Lower leg skin (tissue), 4 donors: Measurements from ENCODE around the gene CD1D. TPM values are rescaled to one million over a fixed set of nuclear protein-coding genes. Genes with fewer than 3 reads are reported as not detected.

Experiments
- DNase-seq, 2 donors: peaks; one replicate each; pipeline ENCODE4 v3.0.0-alpha.2; 2019; ENCODE audit warnings: low spot score in 2 of 2
- H3K4me3 ChIP-seq: fragments of 200-600 bp; sonication (generic); 2 replicates; pipeline ENCODE4 v1.5.1; 2017; ENCODE audit warnings: mild to moderate bottlenecking, low read depth; ENCODE audit not compliant: poor library complexity, severe bottlenecking
- POLR2A ChIP-seq, 2 donors: fragments of 450-650 bp; IDR thresholded peaks; one replicate each; pipeline ENCODE4 v1.6.1; 2016 to 2017; ENCODE audit warnings: antibody characterized with exemption in 2 of 2, mild to moderate bottlenecking in 1 of 2, moderate library complexity in 1 of 2
- WGBS, 2 donors: methylation state at CpG; one replicate each; pipeline ENCODE4 v1.1.5; 2018; 5-methylcytosine and 5-hydroxymethylcytosine counted together
- intact Hi-C: fragments of 100-400 bp; cut with DNase I; formaldehyde crosslinking; loops from one replicate; pipeline ENCODE4 v1.15.0; 2023; ENCODE audit warnings: low total_unique reads
- total RNA-seq, 4 donors: library from RNA; depleted of rRNA; stranded (reverse); fragments of >200 nt; gene quantifications; one replicate each; pipeline ENCODE4 v1.1.0, GENCODE V29; 2016
- TF ChIP-seq, protein P1 (sequence below), 3 donors: fragments of 450-650 bp; IDR thresholded peaks; one replicate each; pipeline ENCODE4 v1.5.1; 2016; ENCODE audit warnings: antibody characterized with exemption in 3 of 3, mild to moderate bottlenecking in 3 of 3, moderate library complexity in 2 of 3

CD1D gene
- total RNA-seq, 4 donors from 2014 or later = 0.12 to 0.46 (median 0.36) TPM; not detected in 1

DNA sequence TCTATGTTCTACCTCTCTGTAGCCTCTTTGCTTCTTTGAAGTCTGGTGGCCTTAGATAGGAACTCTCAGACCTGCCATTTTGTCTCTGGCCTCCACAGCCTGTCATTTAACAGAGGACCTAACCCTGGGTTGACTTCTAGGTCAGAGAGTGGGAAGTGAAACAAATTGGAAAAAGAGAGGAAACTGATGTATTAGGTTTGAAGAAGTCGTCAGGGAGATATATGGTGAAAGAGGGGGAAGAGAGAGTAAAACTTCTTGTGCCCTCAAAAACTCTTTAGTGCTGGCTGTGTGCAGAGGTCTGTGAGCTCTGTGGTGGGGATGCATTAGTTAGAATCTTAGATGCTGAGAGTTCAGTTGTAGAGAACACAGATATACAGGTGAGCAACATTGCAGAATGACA lies 30.2 kb upstream of the CD1D start:
- no peak overlapping the region for H3K4me3 ChIP-seq
- no peak for DNase-seq
- intact Hi-C loops = no loop called here
- TF ChIP-seq, protein P1, sequence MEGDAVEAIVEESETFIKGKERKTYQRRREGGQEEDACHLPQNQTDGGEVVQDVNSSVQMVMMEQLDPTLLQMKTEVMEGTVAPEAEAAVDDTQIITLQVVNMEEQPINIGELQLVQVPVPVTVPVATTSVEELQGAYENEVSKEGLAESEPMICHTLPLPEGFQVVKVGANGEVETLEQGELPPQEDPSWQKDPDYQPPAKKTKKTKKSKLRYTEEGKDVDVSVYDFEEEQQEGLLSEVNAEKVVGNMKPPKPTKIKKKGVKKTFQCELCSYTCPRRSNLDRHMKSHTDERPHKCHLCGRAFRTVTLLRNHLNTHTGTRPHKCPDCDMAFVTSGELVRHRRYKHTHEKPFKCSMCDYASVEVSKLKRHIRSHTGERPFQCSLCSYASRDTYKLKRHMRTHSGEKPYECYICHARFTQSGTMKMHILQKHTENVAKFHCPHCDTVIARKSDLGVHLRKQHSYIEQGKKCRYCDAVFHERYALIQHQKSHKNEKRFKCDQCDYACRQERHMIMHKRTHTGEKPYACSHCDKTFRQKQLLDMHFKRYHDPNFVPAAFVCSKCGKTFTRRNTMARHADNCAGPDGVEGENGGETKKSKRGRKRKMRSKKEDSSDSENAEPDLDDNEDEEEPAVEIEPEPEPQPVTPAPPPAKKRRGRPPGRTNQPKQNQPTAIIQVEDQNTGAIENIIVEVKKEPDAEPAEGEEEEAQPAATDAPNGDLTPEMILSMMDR (IDR thresholded peaks at IDR 0.05) = no peak
- TF ChIP-seq POLR2A (IDR thresholded peaks at IDR 0.05) = no peak
- 76 to 83% methylated on average over 1 of the region's 1 CpG for WGBS, 2 donors

DNA sequence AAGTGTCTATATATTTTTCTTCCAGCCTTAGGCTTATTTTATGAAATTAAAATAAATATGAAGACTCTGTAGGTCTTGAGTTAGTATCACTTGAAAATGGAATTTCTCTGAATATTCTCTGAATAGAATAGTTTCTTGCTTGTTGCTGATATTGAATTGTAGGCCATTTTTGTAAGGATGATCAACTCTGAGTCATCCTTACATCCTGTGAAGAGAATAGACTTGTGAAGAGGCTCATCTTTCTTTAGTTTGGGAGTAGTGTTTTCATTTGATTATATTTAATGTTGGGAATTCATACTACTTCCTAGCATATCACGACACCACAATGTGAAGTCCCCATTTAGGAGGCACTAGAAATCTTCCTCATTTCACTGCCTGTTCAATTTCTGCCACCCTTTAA lies 27.5 kb upstream of the CD1D start:
- DNase-seq = no peak
- TF ChIP-seq, protein P1 (IDR thresholded peaks at IDR 0.05) = no peak
- TF ChIP-seq POLR2A (IDR thresholded peaks at IDR 0.05) = no peak
- no peak overlapping the region for H3K4me3 ChIP-seq
- WGBS, 2 donors = 81 to 86% methylated on average over 1 of the region's 1 CpG
- intact Hi-C loops = no loop called here

DNA sequence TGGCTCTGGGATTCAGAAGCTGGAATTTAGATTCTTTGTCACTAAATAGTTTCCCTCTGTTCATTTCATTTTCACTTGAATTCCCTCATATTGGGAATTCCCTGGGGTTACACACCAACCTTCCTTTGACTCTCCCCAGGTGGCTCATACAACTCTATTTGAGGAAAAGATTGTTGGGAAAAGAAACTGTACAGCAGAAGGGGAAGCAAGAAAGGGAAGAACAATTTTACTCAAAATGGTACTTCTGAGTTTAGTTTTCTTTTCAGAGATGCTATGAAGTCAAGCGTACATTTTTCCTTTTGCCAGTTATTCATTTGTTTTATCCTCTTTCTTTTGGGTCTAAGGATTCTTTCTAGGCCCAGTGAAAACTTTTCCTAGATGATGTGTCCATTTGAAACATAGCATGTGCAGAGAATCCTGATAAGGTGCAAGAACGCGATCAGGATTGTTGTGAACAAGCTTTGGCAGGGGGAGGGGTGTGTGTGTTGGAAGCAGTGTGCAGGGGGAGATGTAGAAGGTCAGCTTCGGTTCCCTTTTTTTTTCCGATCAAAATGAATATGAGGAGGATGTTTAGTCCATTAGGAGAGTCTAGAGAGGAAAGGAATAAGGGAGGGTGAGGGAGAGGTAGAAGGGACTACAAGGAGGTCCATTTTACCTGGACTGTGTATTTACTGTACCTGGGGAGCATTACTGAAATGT lies 26.8 kb upstream of the CD1D start:
- TF ChIP-seq POLR2A (IDR thresholded peaks at IDR 0.05) = no peak
- TF ChIP-seq, protein P1 (IDR thresholded peaks at IDR 0.05) = no peak
- no peak for DNase-seq
- 78 to 82% methylated on average over 5 of the region's 5 CpGs for WGBS, 2 donors
- intact Hi-C loops = no loop called here
- no peak overlapping the region for H3K4me3 ChIP-seq

DNA sequence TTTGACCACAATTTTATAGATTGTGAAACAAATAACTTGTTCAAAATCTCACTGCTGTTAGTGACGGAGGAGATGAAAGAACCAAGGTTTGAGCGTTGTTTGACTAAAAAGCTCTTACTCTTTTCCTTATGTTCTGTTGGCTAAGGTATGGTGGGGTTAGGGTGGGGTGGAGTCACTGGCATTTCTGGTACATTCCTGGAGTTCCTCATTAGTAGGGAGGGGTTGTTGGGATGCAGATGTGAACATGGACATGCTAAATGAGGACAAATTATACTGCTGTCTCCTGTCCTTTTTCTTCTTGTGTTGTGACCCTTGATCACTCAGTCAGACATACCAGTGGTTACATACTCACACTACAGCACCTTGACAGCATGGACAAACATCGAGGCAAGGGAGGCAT lies 26.2 kb upstream of the CD1D start:
- intact Hi-C loops = no loop called here
- WGBS, 2 donors = 75 to 90% methylated on average over 3 of the region's 3 CpGs
- no peak for DNase-seq
- TF ChIP-seq, protein P1 (IDR thresholded peaks at IDR 0.05) = no peak
- no peak for TF ChIP-seq POLR2A (IDR thresholded peaks at IDR 0.05)
- H3K4me3 ChIP-seq = no peak overlapping the region

DNA sequence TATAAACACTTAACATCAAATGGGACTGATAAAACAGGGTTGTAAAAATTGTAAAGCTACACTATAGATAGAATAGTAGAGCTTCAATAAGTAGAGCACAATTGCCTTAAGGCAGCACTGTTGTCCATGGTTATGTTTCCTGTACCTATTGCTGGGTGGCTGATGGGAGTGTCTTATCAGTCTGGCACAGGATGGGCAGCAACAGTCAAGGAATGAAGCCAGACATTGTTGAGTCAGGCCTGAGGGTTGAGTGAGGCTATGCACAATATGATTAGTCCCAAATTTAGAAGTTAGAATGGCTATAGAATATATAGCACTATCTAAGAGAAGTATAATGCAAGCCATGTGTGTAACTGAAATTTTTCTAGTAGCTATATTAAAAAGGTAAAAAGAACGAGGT lies 25.0 kb upstream of the CD1D start:
- TF ChIP-seq POLR2A (IDR thresholded peaks at IDR 0.05) = no peak
- TF ChIP-seq, protein P1 (IDR thresholded peaks at IDR 0.05) = no peak

DNA sequence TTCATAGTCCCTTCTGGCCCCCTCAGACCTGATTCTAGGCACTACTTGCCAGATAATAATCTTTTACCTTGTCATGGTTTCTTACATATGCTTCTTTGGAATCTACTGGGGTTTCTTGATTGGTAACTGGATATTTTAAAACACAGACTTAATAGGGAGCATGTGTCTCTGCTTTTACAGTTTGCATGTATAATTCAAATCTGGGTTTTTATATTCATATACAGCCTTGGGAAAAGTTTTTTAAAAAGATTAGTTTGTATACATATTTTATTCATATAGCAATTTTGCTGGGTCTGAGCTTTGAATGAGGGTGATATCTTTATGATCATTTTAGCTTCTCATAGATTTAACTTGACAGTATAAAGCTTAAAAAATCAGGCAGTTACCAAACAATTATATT lies 21.1 kb upstream of the CD1D start:
- H3K4me3 ChIP-seq = no peak overlapping the region
- TF ChIP-seq, protein P1 (IDR thresholded peaks at IDR 0.05) = no peak
- TF ChIP-seq POLR2A (IDR thresholded peaks at IDR 0.05) = no peak
- intact Hi-C loops = no loop called here
- DNase-seq = no peak

More for the DNA sequence above, 25.0 kb upstream of the CD1D start:
- intact Hi-C loops = no loop called here
- no peak for DNase-seq
- no peak overlapping the region for H3K4me3 ChIP-seq
- WGBS, 2 donors = 79 to 81% methylated on average over 1 of the region's 1 CpG
